NOMO-1 treated with DMSO at 0.1 percent for 48 hours (cell line): ENCODE measurements around the gene GAPDH.
A peak's percentile ranks its signal among the peaks of the same experiment; 100 is the strongest.
"Not testable (repeated sequence)": the region's sequence is repeated elsewhere in the genome, so short reads cannot be mapped to it uniquely, and the experiment has no call there.

ENCODE experiments used
- DNase-seq: peaks from one replicate; lab custom pipeline; 2025; ENCODE audit not compliant: unreplicated experiment; lab: John Stamatoyannopoulos, UW

Gene GAPDH

DNA sequence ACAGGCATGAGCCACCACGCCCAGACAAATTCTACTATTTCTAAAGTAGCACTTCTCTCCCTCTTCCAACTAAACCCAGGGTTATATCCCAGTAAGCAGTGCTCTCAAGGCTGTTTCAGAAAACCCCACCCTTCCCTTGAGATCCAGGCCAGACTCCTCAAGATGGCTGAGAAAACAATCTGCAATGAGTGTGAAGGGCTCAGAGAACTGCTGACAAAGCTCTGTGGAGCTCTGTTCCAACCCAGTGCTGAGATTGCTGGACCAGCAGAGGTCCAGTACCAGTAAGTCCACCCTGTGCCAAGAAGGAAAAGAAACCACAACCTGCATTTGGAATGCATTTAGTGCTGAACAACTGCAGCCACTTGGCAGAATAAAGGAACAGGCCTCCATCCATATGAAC lies 25.2 kb downstream of the GAPDH start:
- DNase-seq = no peak

GRCh38 chr12:6560501-6561205 lies 26.3 kb downstream of the GAPDH start:
- DNase-seq = no peak

DNA sequence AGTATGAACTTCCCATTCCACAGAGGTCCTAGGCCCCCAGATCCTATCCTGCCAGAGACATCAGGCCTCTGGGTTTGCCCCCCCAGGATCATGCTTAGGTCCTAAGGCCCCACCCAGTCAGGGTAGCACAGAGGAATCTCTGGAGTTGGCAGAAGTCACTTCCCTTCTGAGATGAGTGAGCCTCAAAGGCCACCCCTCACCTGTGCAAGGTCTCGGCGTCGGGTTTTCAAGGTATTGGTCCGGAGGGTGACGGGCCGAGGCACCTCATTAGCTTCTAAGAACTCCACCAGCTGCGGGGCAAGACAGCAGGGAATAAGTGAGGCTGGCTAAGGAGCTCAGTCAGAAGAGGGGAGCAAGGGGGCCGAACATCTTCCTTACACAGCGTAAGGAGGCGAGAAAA lies 28.6 kb downstream of the GAPDH start:
- no peak for DNase-seq

- DNase-seq = peak; percentile 23
Observed at GRCh38 chr12:6563448-6564050, 29.2 kb downstream of the GAPDH start.

DNA sequence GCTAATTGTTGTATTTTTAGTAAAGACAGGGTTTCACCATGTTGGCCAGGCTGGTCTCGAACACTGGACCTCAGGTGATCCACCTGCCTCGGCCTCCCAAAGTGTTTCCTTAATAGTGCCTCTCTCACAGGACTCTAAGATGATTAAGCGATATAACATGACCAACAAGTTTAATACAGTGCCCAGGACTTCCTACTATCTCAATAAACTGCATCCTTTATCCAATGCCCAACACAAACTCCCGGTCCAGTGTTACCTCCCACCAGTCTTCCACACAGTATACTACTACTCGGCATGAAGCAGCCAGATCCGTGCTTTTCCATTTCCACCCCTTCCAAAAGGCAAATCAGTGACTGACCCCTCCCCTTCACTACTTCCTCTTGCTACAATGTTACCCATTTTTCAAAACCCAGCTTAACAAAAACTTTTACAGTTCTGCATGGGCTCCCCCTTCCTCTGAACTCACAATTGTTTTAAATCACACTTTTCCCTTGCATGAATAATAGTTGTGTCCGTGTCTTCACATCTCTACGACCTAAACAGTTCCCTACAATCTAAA lies 32.9 kb downstream of the GAPDH start:
- peak; percentile 56 for DNase-seq

DNA sequence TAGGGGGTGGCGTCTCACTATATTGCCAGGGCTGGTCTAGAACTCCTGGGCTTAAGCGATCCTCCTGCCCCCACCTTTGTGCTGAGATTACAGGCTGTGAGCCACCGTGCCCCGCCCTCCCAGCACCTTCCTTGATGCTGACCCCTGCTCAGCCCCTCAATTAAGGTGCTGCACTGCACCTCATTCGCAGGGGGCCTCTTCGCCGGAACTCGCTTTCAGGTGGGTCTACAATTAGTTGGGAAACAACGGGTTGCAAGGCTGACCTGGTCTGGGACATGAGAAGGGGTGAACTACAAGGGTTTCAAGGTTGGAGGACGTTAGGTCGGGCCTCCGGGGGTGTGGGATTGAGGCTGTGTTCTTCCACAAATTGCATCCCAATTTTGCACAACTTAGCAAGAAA lies 35.0 kb downstream of the GAPDH start:
- no peak for DNase-seq

GRCh38 chr12:6569786-6570185 lies 35.5 kb downstream of the GAPDH start:
- no peak for DNase-seq

GRCh38 chr12:6570264-6570887 lies 36.1 kb downstream of the GAPDH start:
- DNase-seq = peak; percentile 42

- DNase-seq = no peak
Observed at GRCh38 chr12:6573001-6573400, 38.7 kb downstream of the GAPDH start.

DNA sequence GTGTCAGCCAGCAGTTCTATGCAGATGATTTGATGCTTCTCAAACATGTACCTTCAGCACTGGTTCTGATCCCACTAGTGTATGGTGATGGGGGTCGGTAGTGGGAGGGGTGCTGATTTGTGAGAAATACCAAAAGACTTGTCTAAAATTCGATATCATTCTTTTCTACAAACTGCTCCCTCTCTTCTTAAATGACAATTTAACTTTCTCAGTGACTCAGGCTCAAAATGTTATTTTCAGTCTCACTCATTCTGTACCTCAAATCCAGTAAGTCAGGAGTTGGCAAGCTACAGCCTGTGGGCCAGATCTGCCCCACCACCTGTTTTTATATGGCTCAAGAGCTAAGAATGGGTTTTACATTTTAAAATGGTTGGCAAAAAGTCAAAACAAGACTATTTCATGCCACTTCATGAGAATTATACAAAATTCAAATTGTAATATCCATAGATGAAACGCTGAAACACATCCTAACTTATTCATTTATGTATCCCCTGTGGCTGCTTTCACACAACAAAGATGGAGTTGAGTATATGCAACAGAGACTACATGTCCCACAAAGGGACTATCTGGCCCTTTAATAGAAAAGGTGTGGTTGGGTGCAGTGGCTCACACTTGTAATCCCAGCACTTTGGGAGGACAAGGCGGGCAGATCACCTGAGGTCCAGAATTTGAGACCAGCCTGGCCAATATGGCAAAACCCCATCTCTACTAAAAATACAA lies 40.4 kb downstream of the GAPDH start:
- no peak for DNase-seq

DNA sequence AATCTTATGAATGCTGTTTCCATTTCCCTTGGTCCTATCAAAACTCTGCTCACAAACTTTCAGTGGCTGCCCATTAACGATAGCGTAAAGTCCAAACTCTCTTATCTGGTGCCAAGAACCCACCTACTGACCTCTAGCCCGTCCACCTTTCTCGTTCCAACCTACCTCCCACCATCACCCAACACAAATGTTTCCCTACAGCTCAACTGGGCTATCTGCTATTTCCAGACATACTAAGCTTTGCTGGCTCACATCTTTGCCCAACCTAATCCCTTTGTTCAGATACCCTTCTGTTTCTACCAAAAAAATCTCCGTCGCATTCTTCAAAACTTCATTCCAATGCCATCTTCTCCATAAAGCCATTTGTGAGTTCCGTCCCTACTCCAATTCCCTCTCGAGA lies 41.3 kb downstream of the GAPDH start:
- DNase-seq = no peak

DNA sequence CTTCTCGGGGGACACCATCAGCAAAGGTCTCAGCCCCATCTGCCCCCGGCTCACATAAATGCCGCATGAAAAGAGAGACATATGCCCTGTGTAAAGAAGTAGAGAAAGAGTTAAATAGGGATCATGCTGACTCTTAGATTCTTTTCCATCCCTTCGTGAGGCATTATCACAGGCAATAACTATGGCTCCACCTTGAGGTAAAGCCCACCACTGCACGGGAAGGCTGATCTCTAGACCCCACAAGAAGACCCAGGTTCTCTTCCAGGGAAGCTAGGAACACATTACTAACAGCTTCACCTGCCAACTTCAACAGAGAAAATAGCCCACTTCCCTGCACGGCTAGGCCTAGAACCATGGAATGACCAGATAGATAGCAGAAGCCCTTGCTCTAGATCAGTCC lies 47.9 kb downstream of the GAPDH start:
- DNase-seq = no peak

GRCh38 chr12:6582959-6583358 lies 48.6 kb downstream of the GAPDH start:
- DNase-seq = no peak

DNA sequence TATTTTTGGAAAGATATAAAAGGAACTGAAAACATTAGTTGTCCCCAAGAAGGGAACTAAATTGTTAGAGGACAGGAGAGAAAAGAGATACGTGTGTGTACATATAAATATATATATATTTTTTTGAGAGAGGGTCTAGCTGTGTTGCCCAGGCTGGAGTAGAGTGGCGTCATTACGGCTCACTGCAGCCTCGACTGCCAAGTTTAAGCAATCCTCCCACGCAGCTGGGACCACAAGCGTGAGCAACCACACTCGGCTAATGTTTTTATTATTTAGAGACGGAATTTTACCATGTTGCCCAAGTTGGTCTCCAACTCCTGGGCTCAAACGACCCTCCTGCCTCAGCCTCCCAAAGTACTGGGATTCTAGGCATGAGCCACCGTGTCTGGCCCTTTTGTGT lies 50.0 kb downstream of the GAPDH start:
- DNase-seq = no peak

DNA sequence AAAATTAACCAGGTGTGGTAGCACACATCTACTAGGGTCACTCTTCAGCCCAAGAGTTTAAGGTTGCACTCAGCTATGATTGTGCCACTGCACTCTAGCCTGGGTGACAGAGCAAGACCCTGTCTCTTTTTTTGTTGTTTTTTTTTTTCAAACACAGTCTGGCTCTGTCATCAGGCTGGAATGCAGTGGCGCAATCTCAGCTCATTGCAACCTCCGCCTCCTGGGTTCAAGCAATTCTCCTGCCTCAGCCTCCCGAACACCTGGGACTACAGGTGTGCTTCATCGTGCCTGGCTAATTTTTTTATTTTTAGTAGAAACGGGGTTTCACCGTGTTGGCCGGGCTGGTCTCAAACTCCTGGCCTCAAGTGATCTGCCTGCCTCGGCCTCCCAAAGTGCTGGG lies 52.3 kb downstream of the GAPDH start:
- DNase-seq = not testable (repeated sequence)
